PC-9 (cell line): ENCODE results near the gene ABL2.

Experiments
- CTCF ChIP-seq: fragments of 200-600 bp; sonication (generic); conservative IDR thresholded peaks from 2 replicates; pipeline ENCODE4 v1.6.1; 2017; ENCODE audit warnings: mixed run types, antibody characterized with exemption, mild to moderate bottlenecking, moderate library complexity
- EZH2 ChIP-seq: fragments of 200-600 bp; sonication (generic); IDR thresholded peaks from 2 replicates; pipeline ENCODE4 v1.8.0; 2017; ENCODE audit warnings: antibody characterized with exemption, low read depth

- TF ChIP-seq EZH2 (no peak), CTCF (no peak)
These were observed 65.0 kb downstream of the ABL2 start for GRCh38 chr1:179164494-179164893.
